Activated CD8-positive, alpha-beta T cell treated with anti-CD3 and anti-CD28 coated beads for 36 hours (primary cell): ENCODE measurements around the gene ZBED6. TPM values are rescaled to one million over a fixed set of nuclear protein-coding genes. Genes with fewer than 3 reads are reported as not detected.
"Not testable (repeated sequence)": the region's sequence is repeated elsewhere in the genome, so short reads cannot be mapped to it uniquely, and the experiment has no call there.

Experiments
- ATAC-seq: fragments of 200-7000 bp; cut with Tn5 transposase; one replicate; pipeline ENCODE4 v1.10.0; 2021; ENCODE audit warnings: mild to moderate bottlenecking, moderate library complexity
- CTCF ChIA-PET: fragments of 350-600 bp; sonication (Branson Sonifier 250); formaldehyde crosslinking; loops from one replicate; lab custom pipeline; 2021; ENCODE audit warnings: antibody characterized with exemption; lab: Charles Lee
- POLR2A ChIA-PET: fragments of 350-600 bp; sonication (Branson Sonifier 250); formaldehyde crosslinking; loops from one replicate; lab custom pipeline; 2021; ENCODE audit warnings: antibody characterized with exemption; lab: Charles Lee
- DNase-seq: peaks from one replicate; pipeline ENCODE4 v3.0.0-alpha.2; 2020
- H3K27ac Mint-ChIP-seq: one replicate; pipeline ENCODE4 v1.8.0; 2021; ENCODE audit warnings: mild to moderate bottlenecking, mixed read lengths
- H3K27me3 Mint-ChIP-seq: one replicate; pipeline ENCODE4 v1.8.0; 2021; ENCODE audit warnings: mixed read lengths
- H3K36me3 Mint-ChIP-seq: one replicate; pipeline ENCODE4 v1.8.0; 2021; ENCODE audit warnings: low read depth, mixed read lengths
- H3K4me1 Mint-ChIP-seq: one replicate; pipeline ENCODE4 v1.8.0; 2021; ENCODE audit warnings: low read depth, mixed read lengths
- H3K4me3 Mint-ChIP-seq: one replicate; pipeline ENCODE4 v1.8.0; 2021; ENCODE audit warnings: mild to moderate bottlenecking, moderate library complexity, mixed read lengths
- H3K9me3 Mint-ChIP-seq: one replicate; pipeline ENCODE4 v1.8.0; 2021; ENCODE audit warnings: mixed read lengths
- intact Hi-C: fragments of 100-400 bp; cut with micrococcal nuclease; formaldehyde crosslinking; loops from one replicate; pipeline ENCODE4 v1.10.0; 2022
- total RNA-seq, 2 experiments: library from RNA; stranded (reverse); gene quantifications; one replicate each; pipeline ENCODE4 v1.2.3, GENCODE V29; 2021
- TF ChIP-seq, protein P1 (sequence below): fragments of 200-600 bp; IDR thresholded peaks from one replicate; pipeline ENCODE4 v1.8.0; 2022; ENCODE audit warnings: antibody characterized with exemption, mild to moderate bottlenecking

Gene ZBED6, protein sequence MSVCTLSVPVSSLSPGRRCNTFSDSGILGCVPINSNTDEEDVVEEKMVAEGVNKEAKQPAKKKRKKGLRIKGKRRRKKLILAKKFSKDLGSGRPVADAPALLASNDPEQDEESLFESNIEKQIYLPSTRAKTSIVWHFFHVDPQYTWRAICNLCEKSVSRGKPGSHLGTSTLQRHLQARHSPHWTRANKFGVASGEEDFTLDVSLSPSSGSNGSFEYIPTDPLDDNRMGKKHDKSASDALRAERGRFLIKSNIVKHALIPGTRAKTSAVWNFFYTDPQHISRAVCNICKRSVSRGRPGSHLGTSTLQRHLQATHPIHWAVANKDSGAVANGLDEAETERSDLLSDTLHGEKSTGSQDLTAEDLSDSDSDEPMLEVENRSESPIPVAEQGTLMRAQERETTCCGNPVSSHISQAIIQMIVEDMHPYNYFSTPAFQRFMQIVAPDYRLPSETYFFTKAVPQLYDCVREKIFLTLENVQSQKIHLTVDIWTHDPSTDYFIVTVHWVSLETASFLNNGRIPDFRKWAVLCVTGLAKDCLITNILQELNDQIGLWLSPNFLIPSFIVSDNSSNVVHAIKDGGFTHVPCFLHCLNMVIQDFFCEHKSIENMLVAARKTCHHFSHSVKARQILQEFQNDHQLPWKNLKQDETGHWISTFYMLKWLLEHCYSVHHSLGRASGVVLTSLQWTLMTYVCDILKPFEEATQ (N-terminal part only)
- total RNA-seq: 10 to 100 TPM; 17.3 to 17.7 TPM

DNA sequence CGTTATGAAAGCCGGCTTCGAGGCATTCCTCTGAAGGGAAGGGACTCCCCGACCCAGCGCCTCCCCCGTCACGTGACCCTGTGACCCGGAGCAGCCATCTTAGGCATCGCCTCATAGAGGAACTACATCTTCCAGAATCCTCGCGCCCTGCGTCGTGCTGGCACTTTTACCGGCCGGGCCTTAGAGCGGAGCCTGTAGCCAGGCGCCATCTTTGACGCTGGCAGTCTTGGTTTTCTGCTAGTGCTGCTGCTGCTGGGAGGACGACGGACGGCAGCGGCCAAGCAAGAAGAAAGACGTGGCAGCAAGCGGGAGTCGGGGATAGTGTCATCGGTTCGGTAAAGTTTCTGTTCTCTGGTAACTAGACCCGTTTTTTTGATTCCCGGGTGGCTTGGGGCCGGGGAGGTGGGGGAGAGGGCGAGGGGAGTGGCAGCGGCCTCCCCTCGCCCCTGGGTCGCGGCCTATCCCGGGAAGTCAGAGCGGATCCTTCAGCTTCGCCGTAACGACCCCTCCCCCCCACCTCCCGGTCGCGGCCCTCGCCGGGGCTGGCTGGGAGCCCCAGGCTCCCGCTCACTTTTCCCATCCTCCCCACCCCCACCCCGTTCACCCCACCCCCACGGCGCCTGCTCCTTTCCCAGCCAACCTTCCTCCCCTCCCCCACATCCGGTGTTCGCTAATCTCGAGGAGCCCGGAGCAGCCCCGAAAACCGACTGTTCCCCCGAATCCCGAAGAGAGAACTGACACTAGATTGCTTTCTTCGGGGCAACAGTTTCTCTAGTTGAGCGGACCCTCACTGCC lies at the start of gene ZBED6, which contains the start of gene ZC3H11A:
TSS of gene ZBED6 (plus strand) at position 183 of the 795 bp plus-strand sequence. CDS start 1,900 bp downstream, outside the sequence.
TSS of gene ZC3H11A (plus strand) at position 183 of the 795 bp plus-strand sequence. CDS start 21,448 bp downstream, outside the sequence.
- H3K36me3 Mint-ChIP-seq: peaks cover 44% of the 10 kb centered on the region
- DNase-seq: peak; percentile 100
- POLR2A ChIA-PET: interaction anchor here (0.6 to 4.6 kb wide), 4 partner anchors 22 to 601 kb away, joined by 3 to 25 read pairs (median 3); partner anchors contain the start of gene LAX1
- H3K27ac Mint-ChIP-seq: peak within 1 kb of the TSS; percentile 98
- CTCF ChIA-PET: no interaction called here
- peaks cover 47% of the 10 kb centered on the region for H3K4me1 Mint-ChIP-seq
- peak within 1 kb of the TSS; percentile 90 for H3K4me3 Mint-ChIP-seq
- peak; percentile 99 for ATAC-seq
- TF ChIP-seq, protein P1, sequence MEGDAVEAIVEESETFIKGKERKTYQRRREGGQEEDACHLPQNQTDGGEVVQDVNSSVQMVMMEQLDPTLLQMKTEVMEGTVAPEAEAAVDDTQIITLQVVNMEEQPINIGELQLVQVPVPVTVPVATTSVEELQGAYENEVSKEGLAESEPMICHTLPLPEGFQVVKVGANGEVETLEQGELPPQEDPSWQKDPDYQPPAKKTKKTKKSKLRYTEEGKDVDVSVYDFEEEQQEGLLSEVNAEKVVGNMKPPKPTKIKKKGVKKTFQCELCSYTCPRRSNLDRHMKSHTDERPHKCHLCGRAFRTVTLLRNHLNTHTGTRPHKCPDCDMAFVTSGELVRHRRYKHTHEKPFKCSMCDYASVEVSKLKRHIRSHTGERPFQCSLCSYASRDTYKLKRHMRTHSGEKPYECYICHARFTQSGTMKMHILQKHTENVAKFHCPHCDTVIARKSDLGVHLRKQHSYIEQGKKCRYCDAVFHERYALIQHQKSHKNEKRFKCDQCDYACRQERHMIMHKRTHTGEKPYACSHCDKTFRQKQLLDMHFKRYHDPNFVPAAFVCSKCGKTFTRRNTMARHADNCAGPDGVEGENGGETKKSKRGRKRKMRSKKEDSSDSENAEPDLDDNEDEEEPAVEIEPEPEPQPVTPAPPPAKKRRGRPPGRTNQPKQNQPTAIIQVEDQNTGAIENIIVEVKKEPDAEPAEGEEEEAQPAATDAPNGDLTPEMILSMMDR: no peak
- H3K27me3 Mint-ChIP-seq: no peaks in the 10 kb centered on the region
- intact Hi-C loops: no loop called here
- H3K9me3 Mint-ChIP-seq: peaks cover 8% of the 10 kb centered on the region

DNA sequence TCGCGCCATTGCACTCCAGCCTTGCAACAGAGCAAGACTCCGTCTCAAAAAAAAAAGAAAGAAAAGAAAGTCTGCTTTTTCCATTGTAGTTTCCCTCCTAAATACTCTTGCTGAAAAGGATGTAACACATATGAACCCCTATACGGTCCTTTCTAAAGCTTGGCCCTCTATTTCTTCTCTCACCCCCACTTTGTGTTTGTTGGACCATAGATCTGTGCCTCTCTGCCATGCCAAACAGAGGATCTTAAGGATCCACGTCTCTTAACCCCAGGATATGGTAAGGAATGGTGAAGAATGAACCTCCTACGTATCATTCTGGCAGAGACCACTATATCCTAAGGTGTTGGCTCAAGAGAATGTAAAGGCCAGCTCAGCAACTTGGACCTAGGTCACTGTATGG lies 49.1 kb upstream of the ZBED6 start:
- Mint-ChIP-seq H3K36me3 (peaks cover 3% of the 10 kb centered on the region), H3K27ac (no peak overlapping the region), H3K4me3 (no peak overlapping the region), H3K4me1 (peaks cover 20% of the 10 kb centered on the region), H3K9me3 (peaks cover 4% of the 10 kb centered on the region), H3K27me3 (no peaks in the 10 kb centered on the region)
- ATAC-seq (no peak), DNase-seq (no peak)
- TF ChIP-seq, protein P1: no peak
- POLR2A ChIA-PET: interaction anchor here (5.6 kb wide), 1 partner anchor 19 kb away, joined by 39 read pairs; the partner anchor contains the start of gene LAX1
- CTCF ChIA-PET: no interaction called here
- intact Hi-C loops: no loop called here

DNA sequence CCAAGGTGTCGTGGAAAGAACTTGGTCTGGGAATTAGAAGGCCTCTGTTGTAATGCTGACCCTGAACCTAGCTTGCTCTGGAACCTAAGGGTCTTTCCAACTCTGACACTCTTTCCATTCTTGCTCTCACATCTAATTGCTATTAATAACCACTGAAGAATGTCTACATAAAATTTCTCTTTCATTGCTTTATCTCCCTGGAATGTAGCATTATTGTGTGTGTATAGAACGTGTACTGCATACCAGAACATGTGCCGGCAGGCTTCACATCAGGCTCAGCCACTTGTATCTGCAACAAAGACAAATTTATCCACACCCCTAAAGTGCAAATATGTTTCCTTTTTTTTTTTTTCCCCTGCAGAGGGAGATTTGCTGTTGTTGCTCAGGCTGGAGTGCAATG lies 44.4 kb upstream of the ZBED6 start:
- no peaks in the 10 kb centered on the region for H3K27me3 Mint-ChIP-seq
- H3K9me3 Mint-ChIP-seq: no peaks in the 10 kb centered on the region
- DNase-seq (no peak), ATAC-seq (no peak)
- TF ChIP-seq, protein P1: no peak
- CTCF ChIA-PET: no interaction called here
- intact Hi-C loops: no loop called here
- no peak overlapping the region for H3K27ac Mint-ChIP-seq
- POLR2A ChIA-PET: interaction anchor here (1.0 to 5.6 kb wide), 2 partner anchors 14 to 15 kb away, joined by 3 to 39 read pairs; partner anchors contain the start of gene LAX1
- H3K36me3 Mint-ChIP-seq: no peaks in the 10 kb centered on the region
- peaks cover 26% of the 10 kb centered on the region for H3K4me1 Mint-ChIP-seq
- no peak overlapping the region for H3K4me3 Mint-ChIP-seq

DNA sequence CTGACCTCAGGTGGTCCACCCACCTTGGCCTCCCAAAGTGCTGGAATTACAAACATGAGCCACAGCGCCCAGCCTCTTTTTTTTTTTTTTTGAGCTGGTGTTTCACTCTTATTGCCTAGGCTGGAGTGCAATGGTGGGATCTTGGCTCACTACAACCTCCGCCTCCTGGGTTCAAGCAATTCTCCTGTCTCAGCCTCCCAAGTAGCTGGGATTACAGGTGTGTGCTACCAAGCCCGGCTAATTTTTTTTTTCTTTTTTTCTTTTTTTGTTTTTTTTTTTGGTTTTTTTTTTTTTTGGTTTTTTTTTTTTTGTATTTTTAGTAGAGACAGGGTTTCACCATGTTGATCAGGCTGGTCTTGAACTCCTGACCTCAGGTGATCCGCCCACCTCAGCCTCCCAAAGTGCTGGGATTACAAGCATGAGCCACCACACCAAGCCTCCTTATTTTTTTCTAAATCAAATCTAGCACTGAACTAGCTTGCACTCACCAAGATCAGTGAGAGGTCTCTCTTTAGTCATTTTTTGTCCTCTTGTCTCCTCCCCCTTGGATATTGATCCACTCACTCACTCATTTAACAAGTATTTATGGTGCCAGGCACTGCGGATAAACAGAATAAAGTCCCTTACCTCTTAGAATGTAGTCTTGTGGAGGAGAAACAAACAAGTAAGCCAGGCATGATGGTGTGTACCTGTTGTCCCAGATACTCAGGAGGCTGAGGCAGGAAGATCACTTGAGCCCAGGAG lies 43.6 kb upstream of the ZBED6 start:
- H3K4me3 Mint-ChIP-seq, H3K27ac Mint-ChIP-seq, ATAC-seq, H3K9me3 Mint-ChIP-seq, H3K27me3 Mint-ChIP-seq, H3K36me3 Mint-ChIP-seq, intact Hi-C loops, CTCF ChIA-PET, DNase-seq: not testable (repeated sequence)
- POLR2A ChIA-PET: interaction anchor here (1.0 to 5.6 kb wide), 2 partner anchors 13 to 15 kb away, joined by 3 to 39 read pairs; partner anchors contain the start of gene LAX1
- H3K4me1 Mint-ChIP-seq: peaks cover 30% of the 10 kb centered on the region
